Hepatocyte (in vitro differentiated cells): ENCODE results near the gene KCNK18.

Experiments used
- EZH2phosphoT487 ChIP-seq: fragments of 200-600 bp; sonication (generic); IDR thresholded peaks from one replicate; pipeline ENCODE4 v1.6.1; 2018; ENCODE audit warnings: antibody characterized with exemption, mild to moderate bottlenecking, low read depth, moderate library complexity; ENCODE audit not compliant: unreplicated experiment, severe bottlenecking
- TF ChIP-seq, protein P1 (sequence below): fragments of 200-600 bp; sonication (generic); IDR thresholded peaks from 2 replicates; pipeline ENCODE4 v1.5.1; 2016; ENCODE audit warnings: antibody characterized with exemption, mild to moderate bottlenecking; ENCODE audit not compliant: poor library complexity

DNA sequence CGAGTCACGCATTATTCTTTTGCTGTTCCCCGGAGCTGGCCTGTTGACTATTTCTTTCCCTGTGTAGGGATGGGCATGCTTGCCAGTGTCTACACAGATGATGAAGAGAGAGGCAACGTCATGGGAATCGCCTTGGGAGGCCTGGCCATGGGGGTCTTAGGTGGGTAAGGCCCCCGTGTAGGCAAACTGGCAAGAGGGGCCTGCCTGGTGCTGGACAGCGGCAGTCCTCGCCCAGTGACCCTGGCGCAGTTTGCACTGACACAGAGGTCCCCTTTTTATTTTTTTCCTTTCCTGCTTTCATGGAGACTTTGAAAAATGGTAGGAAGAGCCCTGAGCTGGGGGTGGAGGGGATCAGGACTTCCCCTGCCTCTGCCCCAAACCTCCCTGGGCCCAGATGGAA lies 57.0 kb downstream of the KCNK18 start:
- no peak for TF ChIP-seq EZH2phosphoT487
- TF ChIP-seq, protein P1, sequence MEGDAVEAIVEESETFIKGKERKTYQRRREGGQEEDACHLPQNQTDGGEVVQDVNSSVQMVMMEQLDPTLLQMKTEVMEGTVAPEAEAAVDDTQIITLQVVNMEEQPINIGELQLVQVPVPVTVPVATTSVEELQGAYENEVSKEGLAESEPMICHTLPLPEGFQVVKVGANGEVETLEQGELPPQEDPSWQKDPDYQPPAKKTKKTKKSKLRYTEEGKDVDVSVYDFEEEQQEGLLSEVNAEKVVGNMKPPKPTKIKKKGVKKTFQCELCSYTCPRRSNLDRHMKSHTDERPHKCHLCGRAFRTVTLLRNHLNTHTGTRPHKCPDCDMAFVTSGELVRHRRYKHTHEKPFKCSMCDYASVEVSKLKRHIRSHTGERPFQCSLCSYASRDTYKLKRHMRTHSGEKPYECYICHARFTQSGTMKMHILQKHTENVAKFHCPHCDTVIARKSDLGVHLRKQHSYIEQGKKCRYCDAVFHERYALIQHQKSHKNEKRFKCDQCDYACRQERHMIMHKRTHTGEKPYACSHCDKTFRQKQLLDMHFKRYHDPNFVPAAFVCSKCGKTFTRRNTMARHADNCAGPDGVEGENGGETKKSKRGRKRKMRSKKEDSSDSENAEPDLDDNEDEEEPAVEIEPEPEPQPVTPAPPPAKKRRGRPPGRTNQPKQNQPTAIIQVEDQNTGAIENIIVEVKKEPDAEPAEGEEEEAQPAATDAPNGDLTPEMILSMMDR = no peak
